Endometrial microvascular endothelial cells (primary cell): ENCODE results near the gene FAM20A. TPM values are rescaled to one million over a fixed set of nuclear protein-coding genes. Genes with fewer than 3 reads are reported as not detected.

Experiments
- in situ Hi-C: cut with HindIII; loops from 2 replicates; pipeline ENCODE4 v1.10.0; 2017; ENCODE audit warnings: low sequenced_read_pairs, low pct_unique_long_range_greater_than_20kb; ENCODE audit errors: inconsistent ontology term
- total RNA-seq: library from RNA; depleted of rRNA; stranded (reverse); fragments of >200 nt; gene quantifications from one replicate; pipeline ENCODE4 v1.2.3, GENCODE V29; 2015; ENCODE audit errors: inconsistent ontology term

FAM20A gene
- total RNA-seq, 1 donor from 2014 or later = not detected

- in situ Hi-C loops = no loop called here
These were observed 10.4 kb upstream of the FAM20A start for GRCh38 chr17:68611353-68612208.

DNA sequence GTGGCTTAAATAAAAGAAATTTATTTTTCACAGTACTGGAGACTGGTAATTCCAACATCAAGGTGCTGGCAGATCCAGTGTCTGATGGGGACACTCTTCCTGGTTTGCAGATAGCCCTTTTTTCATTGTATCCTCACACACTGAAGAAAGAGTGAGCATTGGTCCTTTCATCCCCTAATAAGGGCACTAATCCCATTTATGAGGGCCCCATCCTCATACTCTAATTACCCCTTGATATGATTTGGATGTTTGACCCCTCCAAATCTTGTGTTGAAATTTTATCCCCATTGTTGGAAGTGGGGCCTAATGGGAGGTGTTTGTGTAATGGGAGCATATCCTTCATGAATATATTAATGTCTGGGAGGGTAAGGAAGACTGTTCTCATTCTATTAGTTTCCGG lies 9.4 kb upstream of the FAM20A start:
- in situ Hi-C loops = no loop called here

- in situ Hi-C loops = no loop called here
These were observed 7.5 kb upstream of the FAM20A start for GRCh38 chr17:68608515-68609130.

GRCh38 chr17:68606451-68607307 lies 5.5 kb upstream of the FAM20A start:
- in situ Hi-C loops = no loop called here

- in situ Hi-C loops = no loop called here
These were observed 4.7 kb upstream of the FAM20A start for GRCh38 chr17:68605914-68606313.

DNA sequence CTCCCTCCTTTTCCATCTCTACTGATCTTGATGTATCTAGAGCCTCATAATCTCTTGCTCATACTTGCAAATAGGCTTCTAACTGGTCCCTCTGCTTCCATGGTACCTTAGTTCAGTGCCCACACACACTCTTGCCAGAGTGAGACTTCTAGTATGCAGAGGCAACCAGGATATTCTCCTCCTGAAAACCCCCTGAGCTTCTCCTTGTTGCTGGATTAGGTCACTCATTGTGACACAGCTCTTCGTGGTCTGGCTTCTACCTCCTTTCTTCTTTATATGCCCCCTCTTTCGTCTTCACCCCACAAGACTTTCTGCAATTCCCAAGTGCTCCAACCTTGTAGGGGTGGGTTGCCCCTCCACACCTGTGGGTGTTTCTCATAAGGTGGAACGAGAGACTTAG lies 2.5 kb upstream of the FAM20A start:
- in situ Hi-C loops = no loop called here

DNA sequence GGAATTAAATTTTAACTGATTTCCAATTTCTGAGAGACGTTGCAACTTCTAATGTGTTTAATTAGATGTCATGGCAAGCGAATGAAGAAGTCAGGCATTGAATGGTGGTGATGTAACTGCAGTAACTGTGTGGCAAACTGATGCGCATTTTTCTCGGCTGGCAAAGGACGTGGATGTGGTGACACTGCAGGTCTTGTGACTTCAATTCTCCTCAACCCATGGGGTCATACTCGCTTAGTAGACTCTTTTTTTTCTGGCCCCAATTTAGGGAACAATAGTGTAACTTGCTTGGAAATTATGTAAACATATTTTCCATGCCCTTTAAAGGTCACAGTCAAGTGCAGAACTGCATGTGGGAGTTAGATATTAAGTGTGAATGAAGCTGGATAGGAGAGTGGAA lies 1.9 kb upstream of the FAM20A start:
- in situ Hi-C loops = no loop called here

- in situ Hi-C loops = no loop called here
These were observed 1.1 kb upstream of the FAM20A start for GRCh38 chr17:68602289-68602688.

- in situ Hi-C loops = no loop called here
These were observed 560 bp upstream of the FAM20A start for GRCh38 chr17:68601565-68602288.

DNA sequence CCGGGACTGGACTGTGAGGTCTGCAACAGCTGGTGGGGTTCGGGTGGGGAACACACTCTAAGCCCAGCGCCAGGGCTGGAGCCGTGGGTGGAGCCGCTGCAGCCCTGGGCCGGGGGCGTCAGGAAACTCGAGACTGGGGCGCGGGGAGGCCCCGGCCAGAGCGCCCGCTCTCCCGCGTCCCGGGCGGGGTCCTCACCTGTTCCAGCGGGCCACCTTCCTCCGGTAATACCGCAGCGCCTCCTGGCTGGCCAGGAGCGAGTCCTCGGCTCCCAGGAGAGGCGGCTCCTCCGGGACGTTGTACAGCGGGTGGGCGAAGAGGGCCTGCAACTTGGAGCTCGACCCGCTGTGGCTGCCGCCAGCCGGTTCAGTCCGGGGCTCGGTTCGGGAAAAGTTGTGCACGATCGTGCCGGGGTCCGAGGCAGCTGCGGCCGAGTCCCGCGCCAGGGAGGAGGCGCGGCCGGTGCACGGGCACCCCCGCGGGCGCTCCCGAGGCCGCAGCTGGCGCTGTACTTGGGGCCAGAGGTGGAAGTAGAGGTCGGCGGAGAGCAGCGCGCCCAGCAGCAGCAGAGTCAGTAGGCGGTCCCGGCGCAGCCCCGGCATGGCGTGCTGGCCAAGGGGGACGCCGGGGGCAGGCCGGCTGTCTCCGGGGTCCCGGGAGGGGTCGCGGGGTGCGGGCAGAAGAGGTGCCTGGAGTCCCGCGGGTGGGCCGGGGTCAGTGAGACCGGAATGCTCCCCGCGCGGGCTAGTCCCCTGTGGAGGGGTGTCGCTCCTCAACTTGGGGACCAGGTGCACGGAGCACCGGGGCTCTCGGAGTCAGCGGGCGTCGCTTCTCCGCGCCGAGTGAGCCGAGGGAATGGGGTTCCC lies 868 bp downstream of the FAM20A start:
- in situ Hi-C loops = no loop called here

DNA sequence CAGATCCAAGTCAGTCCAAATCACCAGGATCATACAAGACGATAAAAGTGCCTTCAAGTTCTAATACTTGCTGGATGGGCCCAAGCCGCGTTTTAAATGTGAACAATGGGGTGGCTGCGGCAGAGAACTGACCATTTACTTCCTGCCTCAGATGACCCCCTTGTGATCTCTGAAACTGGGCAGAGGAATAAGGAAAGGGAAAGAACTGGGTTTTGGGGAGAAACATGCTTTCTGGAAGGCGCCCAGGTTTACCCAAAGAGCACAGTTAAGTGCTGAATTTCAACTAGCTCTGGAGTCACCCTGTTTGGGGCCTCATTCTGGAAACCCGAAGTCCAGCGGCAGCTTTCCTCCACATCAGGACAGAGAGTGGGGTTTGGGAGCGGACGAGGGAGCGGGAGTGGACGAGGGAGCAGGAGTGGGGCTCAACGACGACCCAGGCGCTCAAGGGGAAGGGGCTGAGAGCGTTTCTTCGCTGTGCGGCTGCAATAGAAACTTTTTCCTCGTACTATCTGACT lies 1.6 kb downstream of the FAM20A start:
- in situ Hi-C loops = no loop called here

DNA sequence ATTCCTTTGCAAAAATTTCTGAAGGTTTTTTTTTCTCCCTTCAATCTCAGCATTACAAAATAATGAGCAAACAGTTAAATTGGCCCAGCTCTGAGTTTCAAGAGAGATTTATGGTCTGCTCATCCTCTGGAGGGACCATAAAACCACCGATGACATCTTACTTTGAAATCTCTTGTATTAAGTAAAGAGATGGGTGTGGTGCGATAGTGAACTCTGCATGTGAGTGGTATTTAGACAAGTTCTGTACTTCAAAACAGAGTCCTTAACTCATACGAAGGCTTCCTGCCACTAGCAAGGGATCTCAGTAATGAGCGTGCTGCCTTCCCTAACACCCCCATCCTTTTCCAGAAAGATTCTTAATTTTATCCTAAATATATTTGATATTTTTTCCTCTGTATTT lies 2.1 kb downstream of the FAM20A start:
- in situ Hi-C loops = no loop called here

- in situ Hi-C loops = no loop called here
These were observed 2.6 kb downstream of the FAM20A start for GRCh38 chr17:68598545-68598961.

DNA sequence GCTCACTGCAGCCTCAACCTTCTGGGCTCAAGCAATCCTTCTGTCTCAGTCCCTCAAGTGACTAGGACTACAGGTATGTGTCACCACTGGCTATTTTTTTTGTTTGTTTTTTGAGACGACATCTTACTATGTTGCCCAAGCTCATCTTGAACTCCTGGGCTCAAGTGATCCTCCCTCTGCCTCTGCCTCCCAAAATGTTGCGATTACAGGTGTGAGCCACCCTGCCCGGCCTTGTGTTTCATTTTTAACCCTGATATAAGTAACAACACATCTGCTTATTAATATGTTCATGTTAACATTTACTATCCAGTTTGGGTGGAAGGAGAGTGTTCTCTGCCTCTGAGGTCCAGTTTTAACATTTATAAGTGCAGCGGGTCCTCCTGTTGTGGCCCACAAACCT lies 3.1 kb downstream of the FAM20A start:
- in situ Hi-C loops = no loop called here

- in situ Hi-C loops = no loop called here
These were observed 4.7 kb downstream of the FAM20A start for GRCh38 chr17:68596411-68596945.

DNA sequence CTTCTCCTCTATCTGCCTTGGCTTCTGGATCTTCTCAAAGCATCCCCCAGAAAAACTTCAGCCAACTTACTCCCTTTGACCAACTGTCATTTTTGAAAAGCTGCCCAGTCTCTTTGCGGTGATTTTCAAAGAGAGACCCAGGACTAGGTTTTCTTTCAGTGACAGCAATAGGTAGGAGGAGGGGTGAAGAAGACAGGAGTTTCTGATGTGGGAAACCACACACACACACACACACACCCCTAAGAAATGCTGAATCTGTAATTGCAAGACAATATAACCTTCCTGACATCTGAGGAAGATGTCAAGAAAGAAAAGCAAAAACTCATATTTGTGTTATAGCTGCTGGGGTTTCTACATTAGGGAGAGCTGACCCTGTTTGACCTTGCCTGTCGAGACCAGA lies 5.2 kb downstream of the FAM20A start:
- in situ Hi-C loops = no loop called here

DNA sequence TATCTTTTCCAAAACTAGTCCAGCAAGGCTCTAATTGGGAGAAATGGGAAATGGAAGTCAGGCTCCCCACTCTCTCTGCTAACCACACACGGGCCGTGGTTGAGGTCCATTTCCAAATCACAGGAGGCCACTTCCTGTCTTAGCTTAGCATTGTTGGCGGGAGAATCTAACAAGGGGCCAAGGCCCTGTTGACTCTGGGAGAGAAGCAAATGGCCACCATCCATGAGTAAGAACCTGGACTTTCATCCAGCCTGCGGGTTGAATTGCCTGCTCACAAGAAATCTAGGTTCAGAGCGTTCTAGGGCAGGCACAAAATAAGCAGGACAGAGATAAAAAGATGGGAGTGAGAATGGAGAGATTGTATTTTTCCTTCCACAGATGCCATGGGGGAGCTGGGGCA lies 5.7 kb downstream of the FAM20A start:
- in situ Hi-C loops = no loop called here

- in situ Hi-C loops = no loop called here
These were observed 6.6 kb downstream of the FAM20A start for GRCh38 chr17:68594552-68594951.
